Fibroblast of lung (primary cell): ENCODE measurements around the gene ESRRB.

Experiments used
- CTCF ChIP-seq, 2 donors: IDR thresholded peaks in 1 of 2; conservative IDR thresholded peaks in 1 of 2; 1 replicate in 1 of 2; 2 replicates in 1 of 2; pipeline ENCODE4 v1.5.1; 2011 to 2012; ENCODE audit warnings: low read length in 2 of 2, control low read depth in 1 of 2, inconsistent platforms in 1 of 2, low read depth in 1 of 2, mild to moderate bottlenecking in 1 of 2
- EZH2 ChIP-seq: IDR thresholded peaks from 2 replicates; pipeline ENCODE4 v1.5.1; 2012; ENCODE audit warnings: low read length, control low read depth, mild to moderate bottlenecking; ENCODE audit errors: missing control alignments

GRCh38 chr14:76424359-76424758 lies 48.4 kb downstream of the ESRRB start:
- no peak for TF ChIP-seq CTCF (conservative IDR thresholded peaks at IDR 0.05 in 1 of 2, IDR thresholded peaks at IDR 0.05 in 1 of 2; ENCODE audit: low read depth in 1 of 2, low read length in 2 of 2)
- no peak for TF ChIP-seq EZH2
